Small intestine (tissue), 7 donors: ENCODE measurements around the gene HSF2BP. TPM values are rescaled to one million over a fixed set of nuclear protein-coding genes. Genes with fewer than 3 reads are reported as not detected.

ENCODE experiments used
- DNase-seq, 2 donors: peaks; one replicate each; pipeline versions ENCODE4 v3.0.0 to v3.0.0-alpha.2; 2013
- FAIRE-seq: peaks from 2 replicates; lab custom pipeline; 2012; peaks lifted over from hg19 to GRCh38; lab: Jason Lieb, UNC
- H3K27ac ChIP-seq, 3 donors: one replicate each; pipeline ENCODE4 v1.5.1; 2013; ENCODE audit warnings: low read length in 2 of 3, mild to moderate bottlenecking in 2 of 3, control low read depth in 1 of 3, inconsistent platforms in 1 of 3, low read depth in 1 of 3, moderate library complexity in 1 of 3
- H3K27me3 ChIP-seq, 3 donors: one replicate each; pipeline ENCODE4 v1.6.1; 2013; ENCODE audit warnings: low read length in 3 of 3, inconsistent platforms in 1 of 3; ENCODE audit not compliant: control insufficient read depth in 3 of 3, insufficient read depth in 3 of 3
- H3K36me3 ChIP-seq, 3 donors: one replicate each; pipeline ENCODE4 v1.6.1; 2013; ENCODE audit warnings: low read length in 3 of 3, inconsistent platforms in 1 of 3, low read depth in 1 of 3, mild to moderate bottlenecking in 1 of 3, moderate library complexity in 1 of 3; ENCODE audit not compliant: control insufficient read depth in 3 of 3, insufficient read depth in 2 of 3
- H3K4me1 ChIP-seq, 3 donors: one replicate each; pipeline ENCODE4 v1.6.1; 2013; ENCODE audit warnings: low read length in 2 of 3, inconsistent platforms in 1 of 3, low read depth in 1 of 3, mild to moderate bottlenecking in 1 of 3, moderate library complexity in 1 of 3; ENCODE audit not compliant: control insufficient read depth in 3 of 3, insufficient read depth in 2 of 3
- H3K4me3 ChIP-seq, 3 donors: one replicate each; pipeline ENCODE4 v1.5.1; 2013; ENCODE audit warnings: low read length in 3 of 3, control low read depth in 1 of 3, inconsistent platforms in 1 of 3, low read depth in 1 of 3, mild to moderate bottlenecking in 1 of 3, moderate library complexity in 1 of 3
- H3K9me3 ChIP-seq, 2 donors: one replicate each; pipeline ENCODE4 v1.6.1; 2013; ENCODE audit warnings: low read depth in 1 of 2, low read length in 1 of 2; ENCODE audit not compliant: control insufficient read depth in 2 of 2, insufficient read depth in 1 of 2
- WGBS, 3 donors: extraction: QIAGEN DNeasy Blood & Tissue Kit; methylation state at CpG; one replicate each; pipeline ENCODE4 v1.1.7; 2013; 5-methylcytosine and 5-hydroxymethylcytosine counted together
- polyA plus RNA-seq, 4 donors: library from polyadenylated mRNA; stranded (reverse) in 3 of 4; unstranded in 1 of 4; fragments of 200-250 nt in 3 of 4; fragments of 120-200 nt in 1 of 4; gene quantifications; one replicate each; pipeline versions ENCODE4 v1.2.1 to v1.2.3, GENCODE V29; 2013
- donor health status: healthy with polysubstance abuse.
- donor health status: control.
- donor health status: control.
- donor health status: Bipolar disorder and iron deficiency.
- donor health status: healthy.

HSF2BP gene
- polyA plus RNA-seq, 4 donors = 0.22 to 0.78 (median 0.49) TPM; not detected in 1

GRCh38 chr21:43613755-43614638, 45.3 kb downstream of the HSF2BP start:
- no peak for FAIRE-seq

DNA sequence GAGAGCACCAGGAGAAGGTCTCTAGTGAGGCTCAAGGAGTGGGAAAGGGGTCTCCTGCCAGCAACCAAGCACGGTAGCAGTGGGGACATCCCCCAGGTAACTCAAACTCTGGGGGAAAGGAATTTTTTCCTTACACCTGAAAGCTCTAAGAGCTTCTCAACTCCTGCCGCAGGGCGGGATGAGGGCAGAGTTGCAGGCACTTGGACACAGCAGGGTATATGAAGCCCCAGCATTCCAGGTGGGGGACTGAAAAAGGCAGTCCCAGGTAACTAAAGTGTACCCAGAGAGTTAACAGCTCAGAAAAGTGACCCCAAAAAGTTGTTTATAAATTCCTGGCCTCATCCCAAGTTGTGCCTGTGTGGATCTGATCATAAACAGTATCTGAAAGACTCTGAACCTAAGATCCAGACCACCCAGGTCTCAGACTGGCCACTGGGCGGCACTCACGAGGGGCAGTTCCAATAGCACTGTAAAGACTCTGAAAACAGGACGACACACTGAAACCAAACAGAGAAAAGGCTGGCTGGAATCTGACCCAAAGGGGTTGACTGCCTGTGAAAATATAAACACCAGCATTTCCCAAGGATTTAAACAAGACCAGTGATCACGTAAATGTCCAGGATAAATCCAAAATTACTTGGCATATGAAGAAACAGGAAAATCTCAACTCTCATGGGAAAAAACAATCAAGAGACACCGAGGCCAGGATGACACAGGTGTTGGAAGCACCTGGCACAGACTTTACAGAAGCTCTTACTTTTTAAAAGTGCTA, 47.5 kb downstream of the HSF2BP start:
- Histone ChIP-seq H3K4me1 (peaks cover 6 to 31% (median 8%) of the 10 kb centered on the region in 3 donors), H3K36me3 (no peaks in the 10 kb centered on the region), H3K4me3 (no peak overlapping the region), H3K27ac (peak overlapping the region; percentile 40 to 57 (median 46)), H3K27me3 (no peaks in the 10 kb centered on the region), H3K9me3 (no peaks in the 10 kb centered on the region)
- no peak for FAIRE-seq
- DNase-seq = peak; percentile 80 to 84
- WGBS, 3 donors = 36 to 46% (median 40%) methylated on average over 8 of the region's 8 CpGs

More at GRCh38 chr21:43613755-43614638, 45.3 kb downstream of the HSF2BP start:
- peaks cover 6 to 36% (median 8%) of the 10 kb centered on the region in 3 donors for H3K4me1 ChIP-seq
- H3K4me3 ChIP-seq = no peak overlapping the region
- 74 to 90% (median 84%) methylated on average over 8 of the region's 8 CpGs for WGBS, 3 donors
- DNase-seq = no peak
- no peaks in the 10 kb centered on the region for H3K27me3 ChIP-seq
- H3K36me3 ChIP-seq = no peaks in the 10 kb centered on the region
- no peak overlapping the region for H3K27ac ChIP-seq
- peaks cover 0 to 12% of the 10 kb centered on the region in 2 donors for H3K9me3 ChIP-seq

DNA sequence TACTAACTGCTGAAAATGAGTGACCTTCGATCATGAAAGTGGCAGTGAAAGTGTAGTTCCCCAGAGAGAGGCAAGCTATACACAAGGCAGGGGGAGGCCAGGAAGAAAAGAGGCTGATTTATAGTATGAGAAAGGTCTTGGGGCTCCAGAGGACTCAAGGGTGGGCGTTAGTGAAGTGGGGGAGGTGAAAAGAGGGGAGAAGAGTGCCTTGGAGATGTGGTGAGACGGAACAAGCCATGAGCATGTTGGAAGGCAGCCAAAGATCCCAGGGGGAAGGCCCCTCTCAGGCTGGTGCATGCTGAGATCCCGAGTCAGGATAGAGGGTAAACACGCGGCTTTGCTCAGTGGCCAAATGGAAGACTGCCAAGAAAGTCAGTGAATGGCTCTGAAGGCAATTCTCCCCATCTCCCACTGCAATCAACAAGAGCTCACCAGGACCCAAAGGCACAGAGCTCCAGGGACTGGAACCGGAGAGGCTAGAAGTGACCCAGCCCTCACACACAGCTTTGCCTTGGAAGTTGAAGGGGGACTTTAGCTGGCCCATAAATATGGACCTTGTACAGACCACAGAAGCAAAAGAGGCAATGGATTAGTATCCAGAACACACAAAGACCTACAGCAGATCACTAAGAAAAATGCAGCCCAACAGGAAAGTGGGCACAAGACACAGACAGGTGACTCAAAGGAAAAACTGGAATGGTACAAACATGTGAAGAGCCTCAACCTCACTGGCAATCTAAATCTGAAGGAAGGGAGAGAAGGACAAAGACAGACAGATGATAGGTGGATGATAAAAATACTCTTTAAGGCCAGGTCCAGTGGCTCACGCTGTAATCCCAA, 49.6 kb downstream of the HSF2BP start:
- 14 to 34% (median 30%) methylated on average over 8 of the region's 8 CpGs for WGBS, 3 donors
- Histone ChIP-seq H3K27ac (peak overlapping the region; percentile 46 to 58 (median 50)), H3K9me3 (no peaks in the 10 kb centered on the region), H3K36me3 (no peaks in the 10 kb centered on the region), H3K4me3 (no peak overlapping the region), H3K4me1 (peaks cover 6 to 31% (median 8%) of the 10 kb centered on the region in 3 donors), H3K27me3 (no peaks in the 10 kb centered on the region)
- FAIRE-seq = no peak
- DNase-seq = peak; percentile 67 to 80

DNA sequence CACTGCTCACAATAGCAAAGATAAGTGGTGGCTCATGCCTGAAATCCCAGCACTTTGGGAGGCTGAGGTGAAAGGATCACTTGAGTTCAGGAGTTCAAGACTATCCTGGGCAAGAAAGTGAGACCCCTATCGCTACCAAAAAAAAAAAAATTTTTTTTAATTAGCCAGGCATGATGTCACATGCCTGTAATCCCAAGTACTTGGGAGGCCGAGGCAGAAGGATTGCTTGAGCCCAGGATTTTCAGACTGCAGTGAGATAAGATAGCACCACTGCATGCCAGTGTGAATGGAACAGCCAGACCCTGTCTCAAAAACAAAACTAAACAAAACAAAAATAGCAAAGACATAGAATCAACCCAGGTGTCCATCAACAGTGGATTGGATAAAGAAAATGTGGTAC, 50.6 kb downstream of the HSF2BP start:
- DNase-seq (no peak), FAIRE-seq (no peak)
- H3K27ac ChIP-seq = no peak overlapping the region
- H3K4me1 ChIP-seq = peaks cover 6 to 31% (median 8%) of the 10 kb centered on the region in 3 donors
- no peak overlapping the region for H3K4me3 ChIP-seq
- H3K36me3 ChIP-seq = no peaks in the 10 kb centered on the region
- WGBS, 3 donors = 42 to 76% (median 68%) methylated on average over 2 of the region's 2 CpGs
- no peaks in the 10 kb centered on the region for H3K9me3 ChIP-seq
- no peaks in the 10 kb centered on the region for H3K27me3 ChIP-seq

DNA sequence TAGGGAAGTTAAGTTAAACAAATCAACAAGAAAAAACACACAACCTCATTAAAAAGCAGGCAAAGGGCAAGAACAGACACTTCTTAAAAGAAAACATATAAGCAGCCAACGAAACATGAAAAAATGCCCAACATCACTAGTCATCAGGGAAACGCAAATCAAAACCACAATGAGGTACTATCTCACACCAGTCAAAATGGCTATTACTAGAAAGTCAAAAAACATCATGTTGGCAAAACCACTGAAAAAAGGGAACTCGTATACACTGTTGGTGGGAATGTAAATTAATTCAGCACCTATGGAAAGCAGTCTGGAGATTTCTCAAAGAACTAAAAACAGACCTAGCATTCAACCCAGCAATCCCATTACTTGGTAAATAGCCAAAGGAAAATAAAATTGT, 51.1 kb downstream of the HSF2BP start:
- no peak overlapping the region for H3K27ac ChIP-seq
- no peaks in the 10 kb centered on the region for H3K27me3 ChIP-seq
- DNase-seq (no peak), FAIRE-seq (no peak)
- no peak overlapping the region for H3K4me3 ChIP-seq
- WGBS, 3 donors = 63 to 74% (median 70%) methylated on average over 3 of the region's 3 CpGs
- no peaks in the 10 kb centered on the region for H3K9me3 ChIP-seq
- peaks cover 6 to 31% (median 8%) of the 10 kb centered on the region in 3 donors for H3K4me1 ChIP-seq
- H3K36me3 ChIP-seq = no peaks in the 10 kb centered on the region

- H3K4me3 ChIP-seq = no peak overlapping the region
- H3K27me3 ChIP-seq = no peaks in the 10 kb centered on the region
- FAIRE-seq (no peak), DNase-seq (no peak)
- 80 to 94% (median 90%) methylated on average over 15 of the region's 15 CpGs for WGBS, 3 donors
- no peaks in the 10 kb centered on the region for H3K36me3 ChIP-seq
- H3K27ac ChIP-seq = no peak overlapping the region
- peaks cover 4 to 17% (median 5%) of the 10 kb centered on the region in 3 donors for H3K4me1 ChIP-seq
- H3K9me3 ChIP-seq = no peaks in the 10 kb centered on the region
These were observed 53.7 kb downstream of the HSF2BP start for GRCh38 chr21:43605320-43606215.

DNA sequence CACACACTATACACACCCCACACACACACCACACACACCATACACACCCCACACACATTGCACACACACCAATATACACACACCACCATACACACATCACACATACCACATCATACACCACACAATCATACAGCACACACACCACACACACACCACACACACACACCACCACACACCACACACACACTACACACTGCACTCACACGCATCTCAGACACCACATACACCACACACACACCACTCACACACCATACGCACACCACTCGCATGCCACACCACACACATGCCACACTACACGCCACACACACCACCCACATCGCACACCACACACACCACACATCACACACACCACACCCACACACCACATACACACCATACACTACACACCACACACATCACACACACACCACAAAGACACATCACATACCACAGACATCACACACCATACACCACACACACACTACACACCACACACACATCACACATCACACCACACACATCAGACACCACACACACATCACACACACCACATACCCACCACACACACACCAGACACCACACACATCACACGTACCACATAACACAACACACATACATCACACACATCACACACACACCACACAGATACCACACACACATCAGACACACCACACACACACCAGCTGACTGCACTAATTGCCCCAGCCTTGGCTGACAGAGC, 54.6 kb downstream of the HSF2BP start:
- H3K27me3 ChIP-seq = no peaks in the 10 kb centered on the region
- no peaks in the 10 kb centered on the region for H3K36me3 ChIP-seq
- no peak overlapping the region for H3K4me3 ChIP-seq
- WGBS, 3 donors = 95 to 96% (median 96%) methylated on average over 6 of the region's 6 CpGs
- peaks cover 3 to 8% (median 4%) of the 10 kb centered on the region in 3 donors for H3K4me1 ChIP-seq
- FAIRE-seq = no peak
- H3K9me3 ChIP-seq = no peaks in the 10 kb centered on the region
- H3K27ac ChIP-seq = no peak overlapping the region
- DNase-seq = no peak
